Retina (tissue), 1 donor: ENCODE measurements around the gene RER1.

Source experiments
- DNase-seq: peaks from one replicate; pipeline ENCODE4 v3.0.0-alpha.2; 2016

RER1 gene

GRCh38 chr1:2376931-2377672, 14.5 kb upstream of the RER1 start:
- DNase-seq, result no peak

- no peak for DNase-seq
Observed at GRCh38 chr1:2377751-2378440, 13.7 kb upstream of the RER1 start.

- no peak for DNase-seq
Observed at GRCh38 chr1:2378441-2378851, 13.2 kb upstream of the RER1 start.

GRCh38 chr1:2378956-2379732, 12.5 kb upstream of the RER1 start:
- no peak for DNase-seq

DNA sequence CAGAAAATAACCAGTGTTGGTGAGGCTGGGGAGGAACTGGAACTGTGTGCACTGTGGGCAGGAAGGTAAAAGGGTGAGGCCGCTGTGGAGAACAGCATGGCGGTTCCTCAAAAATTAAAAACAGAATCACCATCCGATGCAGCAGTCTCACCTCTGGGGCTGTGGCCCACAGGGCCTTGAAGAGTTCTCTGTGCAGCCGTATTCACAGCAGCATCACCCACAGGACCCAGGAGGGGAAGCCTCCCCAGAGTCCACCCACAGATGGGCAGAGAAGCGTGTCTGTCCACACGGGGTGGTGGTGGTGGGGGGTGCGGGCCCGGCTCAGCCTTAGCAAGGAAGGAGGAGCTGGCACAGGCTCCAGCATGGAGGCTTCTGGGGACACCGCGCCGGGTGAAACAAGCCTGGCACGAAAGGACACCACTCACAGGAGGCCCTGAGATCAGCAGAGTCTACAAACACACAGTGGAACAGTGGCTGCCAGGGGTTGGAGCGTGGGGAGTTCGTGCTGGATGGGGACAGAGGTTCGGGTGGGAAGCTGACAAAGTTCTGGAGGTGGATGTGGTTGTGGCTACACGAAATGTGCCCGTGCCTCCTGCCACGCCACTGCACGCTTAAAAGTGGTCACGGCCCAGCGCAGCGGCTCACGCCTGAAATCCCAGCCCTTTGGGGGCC, 11.8 kb upstream of the RER1 start:
- DNase-seq, result no peak

GRCh38 chr1:2380816-2381591, 10.6 kb upstream of the RER1 start:
- DNase-seq, result no peak

DNA sequence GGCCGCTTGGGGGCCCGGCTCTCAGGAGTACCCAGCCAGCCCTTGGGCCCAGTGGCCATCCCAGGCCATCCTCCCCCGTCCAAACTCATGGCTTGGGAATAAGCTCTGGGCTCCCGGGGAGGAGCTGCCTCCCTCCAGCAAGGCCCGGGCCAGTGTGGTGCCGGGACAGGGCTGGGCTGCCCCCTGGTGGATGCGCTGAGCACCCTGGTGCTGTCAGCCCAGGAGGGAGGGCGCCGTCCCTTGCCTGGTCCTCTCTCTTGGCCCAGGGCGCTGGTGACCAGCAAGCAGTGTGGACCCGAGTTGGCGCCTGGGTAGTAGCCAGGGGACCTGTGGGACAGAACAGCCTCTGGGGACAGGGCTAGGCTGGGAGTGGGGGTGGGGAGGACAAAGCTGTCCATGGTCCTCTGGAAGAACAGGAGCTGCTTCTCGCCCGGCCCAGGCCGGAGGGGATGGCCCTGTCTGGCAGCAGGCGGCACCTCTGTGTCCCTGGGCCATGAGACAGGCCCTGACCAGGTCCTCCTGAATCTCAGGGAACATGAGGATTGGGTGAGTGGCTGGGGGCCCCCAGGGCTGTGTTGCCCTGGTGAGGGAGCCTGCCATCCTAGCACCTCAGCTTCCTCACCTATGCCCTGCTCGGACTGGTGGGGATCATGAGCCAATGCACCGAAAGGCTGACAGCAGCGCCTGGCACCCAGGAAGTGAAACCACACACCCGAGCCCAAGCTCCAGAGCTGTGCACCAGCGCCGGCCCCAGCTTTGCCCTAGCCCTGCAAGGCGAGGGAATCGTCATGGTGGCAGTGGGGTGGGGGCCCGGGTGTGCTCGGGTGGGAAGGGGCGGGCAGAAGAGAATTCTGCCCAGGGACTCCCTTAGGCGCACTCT, 9.7 kb upstream of the RER1 start:
- DNase-seq, result peak; percentile 86

DNA sequence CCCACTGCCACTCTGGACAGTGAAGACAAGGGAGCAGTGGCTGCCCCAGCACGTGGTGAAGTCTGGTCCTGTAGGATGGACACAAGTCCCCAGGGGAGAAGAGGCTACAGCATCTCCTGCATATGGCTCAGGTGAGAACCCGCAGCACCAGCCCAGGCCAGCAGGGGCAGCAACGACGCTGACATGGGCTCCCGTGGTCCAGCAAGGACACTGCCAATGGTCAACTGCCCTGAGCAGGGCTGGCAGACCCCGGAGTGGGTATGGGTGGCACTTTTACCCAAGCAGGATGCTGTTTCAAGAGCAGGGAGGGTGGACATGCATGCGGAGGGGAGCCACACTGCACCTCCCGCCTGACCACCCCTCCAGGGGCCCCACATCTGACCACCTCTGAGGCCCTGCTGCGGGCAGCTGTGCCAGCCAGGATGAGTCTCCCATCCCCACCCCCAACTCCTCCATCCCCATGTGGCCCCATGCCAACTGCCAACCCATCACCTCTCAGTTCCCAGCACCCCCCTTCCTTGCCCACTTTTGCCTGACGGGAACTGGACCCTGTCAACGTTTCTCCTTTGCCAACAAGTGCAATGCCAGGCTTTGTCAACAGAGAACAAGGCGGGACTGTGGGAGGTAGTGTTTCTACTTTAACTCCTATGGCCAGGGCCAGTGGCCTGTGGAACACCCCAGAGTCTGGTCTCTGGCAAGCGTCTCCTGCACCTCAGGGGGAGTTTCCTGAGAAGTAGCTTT, 8.8 kb upstream of the RER1 start:
- peak; percentile 42 for DNase-seq

- no peak for DNase-seq
Observed at GRCh38 chr1:2383576-2383975, 8.1 kb upstream of the RER1 start.

GRCh38 chr1:2384130-2384860, 7.3 kb upstream of the RER1 start:
- DNase-seq, result no peak

DNA sequence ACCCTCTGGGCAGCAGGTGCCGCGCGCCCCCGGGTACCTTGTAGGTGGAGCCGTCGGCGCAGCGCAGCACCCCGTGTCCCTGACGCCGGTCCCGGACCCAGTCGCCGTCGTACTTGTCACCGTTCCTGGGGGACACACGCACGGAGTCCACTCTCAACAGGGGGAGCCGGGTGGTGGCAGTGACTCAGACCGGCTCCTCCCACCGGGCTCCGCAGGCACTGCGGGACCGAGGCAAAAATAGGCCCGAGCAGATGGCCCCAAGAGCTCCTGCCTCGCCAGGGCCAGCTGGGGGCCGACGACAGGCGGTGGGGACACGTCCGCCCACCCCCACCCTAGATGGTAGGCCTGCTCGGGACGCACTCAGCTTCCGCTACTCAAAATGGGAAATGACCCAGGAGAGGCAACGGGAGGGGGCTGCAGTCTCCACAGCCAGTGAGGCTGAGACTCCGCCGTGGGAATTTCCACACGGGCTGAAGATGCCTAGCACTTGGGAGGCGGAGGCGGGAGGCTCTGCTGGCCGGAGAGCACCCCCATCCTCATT, 6.6 kb upstream of the RER1 start:
- DNase-seq, result peak; percentile 48

DNA sequence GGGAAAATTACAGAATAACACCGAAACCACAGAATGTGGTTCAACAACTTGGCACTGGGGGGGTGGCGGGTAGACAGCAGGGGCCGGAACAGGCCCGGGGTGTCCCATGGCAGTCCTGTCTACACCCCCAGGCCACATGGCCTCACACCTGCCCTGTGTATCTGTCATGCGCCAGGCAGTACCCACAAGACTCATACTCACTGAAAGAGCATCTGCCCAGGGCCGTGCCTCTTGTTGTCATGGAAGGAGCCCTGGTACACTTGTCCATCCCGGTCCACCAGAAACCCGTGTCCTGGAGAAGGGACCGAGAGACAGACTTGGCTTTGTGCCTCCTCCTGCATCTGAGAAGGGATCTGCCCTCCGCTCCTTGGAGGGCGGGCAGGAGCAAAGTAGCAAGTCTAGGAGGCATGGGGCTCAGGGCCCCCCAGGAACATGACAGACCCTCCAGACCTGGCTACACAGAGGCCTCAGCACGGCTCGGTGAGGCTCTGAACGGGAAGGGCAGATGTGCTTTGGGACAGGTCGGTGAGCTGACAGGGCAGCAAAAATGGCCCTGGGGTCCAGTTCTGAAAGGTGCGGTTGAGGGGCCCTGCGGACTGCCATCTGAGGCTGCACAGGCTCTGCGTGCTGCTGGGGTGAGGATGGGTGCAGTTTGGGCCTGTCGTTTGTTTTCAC, 5.9 kb upstream of the RER1 start:
- no peak for DNase-seq

DNA sequence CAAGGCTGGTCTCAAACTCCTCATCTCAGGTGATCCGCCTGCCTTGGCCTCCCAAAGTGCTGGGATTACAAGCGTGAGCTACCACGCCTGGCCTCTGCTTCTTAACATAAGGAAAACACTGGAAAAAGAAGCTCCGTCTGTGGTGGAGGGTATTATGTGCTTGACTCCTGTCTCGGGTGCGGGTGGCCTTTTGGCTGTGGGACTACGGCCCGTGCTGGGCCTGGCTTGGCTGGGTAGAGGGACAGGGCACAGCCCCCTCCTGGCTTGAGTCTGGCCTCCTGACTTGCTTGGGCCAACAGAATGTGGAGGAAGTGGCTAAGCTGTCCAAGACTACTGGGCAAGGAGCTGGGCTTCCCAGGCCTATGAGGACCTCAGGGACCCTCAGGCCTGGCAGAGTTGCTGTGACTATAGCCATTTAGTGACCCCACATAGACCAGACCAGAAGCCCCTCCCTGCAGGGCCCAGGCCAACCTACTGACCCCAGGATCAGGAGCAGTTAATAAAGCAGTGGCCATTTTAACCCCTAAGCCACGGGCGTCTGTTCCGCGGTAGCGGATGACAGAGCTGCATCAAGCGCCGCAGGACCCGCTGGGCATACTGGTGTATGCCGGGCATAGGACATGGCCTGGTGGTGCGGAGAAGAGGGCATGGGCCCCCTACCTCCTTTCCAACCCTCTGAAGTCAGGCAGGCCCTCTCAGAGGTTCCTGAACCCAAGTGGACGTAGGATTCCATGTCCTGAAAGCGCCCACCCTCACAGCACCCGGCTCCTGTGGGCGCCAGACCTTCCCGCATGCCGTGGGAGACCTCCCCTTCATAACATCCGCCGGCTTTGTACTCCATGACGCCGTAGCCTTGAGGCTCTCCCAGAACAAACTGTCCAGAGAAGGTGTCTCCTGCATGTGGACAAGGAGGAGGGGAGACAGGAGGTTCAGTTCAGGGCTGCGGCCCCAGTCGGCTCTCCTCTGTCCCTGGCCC, 4.7 kb upstream of the RER1 start:
- DNase-seq, result no peak

GRCh38 chr1:2388004-2388913, 3.4 kb upstream of the RER1 start:
- no peak for DNase-seq

- DNase-seq, result no peak
Observed at GRCh38 chr1:2389644-2390043, 2.0 kb upstream of the RER1 start.

DNA sequence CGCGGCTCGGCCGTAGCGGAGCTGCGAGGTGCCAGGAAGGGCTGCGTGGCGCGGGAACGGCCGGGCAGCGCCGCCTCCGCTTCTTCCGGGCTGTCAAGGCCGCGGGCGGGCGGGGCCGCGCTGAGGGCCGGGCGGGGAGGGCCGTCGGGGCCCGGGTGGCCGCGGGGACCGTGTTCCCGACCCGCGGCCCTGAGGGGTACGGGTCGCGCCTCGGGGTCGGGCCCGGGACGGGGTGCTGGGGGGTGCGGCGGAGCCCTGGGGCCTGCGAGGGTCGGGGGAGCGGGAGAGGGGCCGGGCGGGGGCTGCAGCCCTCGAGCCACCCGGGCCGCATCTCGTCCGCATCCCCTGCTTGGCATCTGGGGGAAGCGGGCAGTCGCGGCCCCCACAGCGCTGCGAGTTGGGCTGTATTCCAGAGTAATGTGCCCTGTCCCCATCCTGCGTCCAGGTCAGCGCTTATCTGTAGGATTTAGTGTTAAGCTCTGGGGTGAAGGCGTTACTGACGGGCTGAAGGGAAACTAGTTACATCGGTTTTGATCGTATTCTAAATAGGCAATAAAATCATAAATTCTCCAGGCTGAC, 379 bp downstream of the RER1 start:
- no peak for DNase-seq
